HepG2 (cell line): ENCODE results near the gene DHX16. TPM values are rescaled to one million over a fixed set of nuclear protein-coding genes. Genes with fewer than 3 reads are reported as not detected.

Experiments
- AHR ChIP-seq: IDR thresholded peaks from 2 replicates; pipeline ENCODE4 v1.6.1; 2018; ENCODE audit warnings: missing genetic modification reagents, missing compliant biosample characterization
- CCAR2 ChIP-seq: fragments of 200-400 bp; formaldehyde crosslinking; optimal IDR thresholded peaks from 2 replicates; pipeline ENCODE3; 2018; ENCODE audit warnings: low read depth, mild to moderate bottlenecking, low read length, moderate library complexity
- CHCHD3 ChIP-seq: sonication (generic); formaldehyde crosslinking; IDR thresholded peaks from 2 replicates; pipeline ENCODE4 v1.8.0; 2022; ENCODE audit warnings: mild to moderate bottlenecking, missing genetic modification reagents, moderate library complexity
- MAFG ChIP-seq: sonication (generic); formaldehyde crosslinking; IDR thresholded peaks from 2 replicates; pipeline ENCODE4 v1.5.1; 2020; ENCODE audit warnings: mild to moderate bottlenecking, missing genetic modification reagents
- MEIS2 ChIP-seq: sonication (generic); formaldehyde crosslinking; IDR thresholded peaks from 2 replicates; pipeline ENCODE4 v1.9.0; 2021; ENCODE audit warnings: mild to moderate bottlenecking, missing genetic modification reagents
- MLXIP ChIP-seq: sonication (generic); formaldehyde crosslinking; IDR thresholded peaks from 2 replicates; pipeline ENCODE4 v1.9.0; 2021; ENCODE audit warnings: missing genetic modification reagents, borderline replicate concordance
- MTF2 ChIP-seq: sonication (generic); formaldehyde crosslinking; IDR thresholded peaks from 2 replicates; pipeline ENCODE4 v1.5.0; 2020; ENCODE audit warnings: missing genetic modification reagents, borderline replicate concordance
- NR2F1 ChIP-seq, 2 experiments: fragments of 450-650 bp in 1 of 2; formaldehyde crosslinking in 1 of 2; IDR thresholded peaks; 2 replicates each; pipeline versions ENCODE4 v1.5.0 to v1.6.1; 2016 to 2020; ENCODE audit warnings: mild to moderate bottlenecking in 1 of 2, missing compliant biosample characterization in 1 of 2, missing genetic modification reagents in 1 of 2, moderate library complexity in 1 of 2
- RNF2 ChIP-seq: fragments of 450-650 bp; conservative IDR thresholded peaks from 2 replicates; pipeline ENCODE4 v1.6.1; 2016; ENCODE audit warnings: low read depth
- SCMH1 ChIP-seq: sonication (generic); formaldehyde crosslinking; IDR thresholded peaks from 2 replicates; pipeline ENCODE4 v1.9.0; 2021; ENCODE audit warnings: missing genetic modification reagents, mild to moderate bottlenecking, borderline replicate concordance
- SP1 ChIP-seq, 2 experiments: fragments of 450-650 bp in 1 of 2; sonication (generic) in 1 of 2; formaldehyde crosslinking in 1 of 2; IDR thresholded peaks; 2 replicates each; pipeline versions ENCODE4 v1.4.0 to v1.6.1; 2016 to 2020; ENCODE audit warnings: missing genetic modification reagents in 1 of 2
- STAT6 ChIP-seq: sonication (generic); formaldehyde crosslinking; IDR thresholded peaks from 2 replicates; pipeline ENCODE4 v1.4.0; 2020; ENCODE audit warnings: missing genetic modification reagents, mild to moderate bottlenecking, borderline replicate concordance
- TFDP2 ChIP-seq: sonication (generic); formaldehyde crosslinking; IDR thresholded peaks from 2 replicates; pipeline ENCODE4 v1.4.0; 2020; ENCODE audit warnings: missing genetic modification reagents
- ZBTB34 ChIP-seq: sonication (generic); formaldehyde crosslinking; IDR thresholded peaks from 2 replicates; pipeline ENCODE4 v1.8.0; 2022; ENCODE audit warnings: mild to moderate bottlenecking, missing genetic modification reagents
- ZKSCAN1 ChIP-seq: fragments of 150-350 bp; IDR thresholded peaks from 2 replicates; pipeline ENCODE4 v1.6.1; 2014; ENCODE audit warnings: low read length
- ZNF556 ChIP-seq: sonication (generic); formaldehyde crosslinking; IDR thresholded peaks from 2 replicates; pipeline ENCODE4 v1.4.0; 2020; ENCODE audit warnings: mild to moderate bottlenecking, missing genetic modification reagents, borderline replicate concordance
- ZNF580 ChIP-seq: IDR thresholded peaks from 2 replicates; pipeline ENCODE4 v1.6.1; 2016; ENCODE audit warnings: low read depth, borderline replicate concordance
- ZNF616 ChIP-seq: sonication (generic); formaldehyde crosslinking; IDR thresholded peaks from 2 replicates; pipeline ENCODE4 v1.5.0; 2020; ENCODE audit warnings: low read depth, mild to moderate bottlenecking, missing genetic modification reagents
- ZNF720 ChIP-seq: sonication (generic); formaldehyde crosslinking; IDR thresholded peaks from 2 replicates; pipeline ENCODE4 v1.4.0; 2020; ENCODE audit warnings: missing genetic modification reagents
- polyA plus RNA-seq, 8 experiments: library from polyadenylated mRNA; depleted of rRNA in 3 of 8; stranded (reverse) in 7 of 8; unstranded in 1 of 8; fragments of >200 nt; fragmentation: Illumina TruSeq in 4 of 8; extraction: Trizol in 4 of 8; gene quantifications; 2 replicates each; pipeline versions ENCODE4 v1.2.1 to v1.2.3, GENCODE V29; 2011 to 2016; ENCODE audit warnings: low read depth in 4 of 8, missing spikeins in 1 of 8, mixed read lengths in 1 of 8; ENCODE audit not compliant: insufficient read depth in 1 of 8
- total RNA-seq, 5 experiments: library from RNA; depleted of rRNA; stranded (reverse); fragments of >200 nt; fragmentation: Illumina TruSeq; extraction: Trizol; gene quantifications; 2 replicates each; pipeline ENCODE4 v1.2.3, GENCODE V29; 2016; ENCODE audit warnings: low read depth in 1 of 5

DHX16 gene
- total and polyA plus RNA-seq, 2 of the 13 experiments (the other 11 are each of a cell fraction or from before 2014, with no cell fraction given) = 57.0 to 58.5 TPM

GRCh38 chr6:30721198-30722024, 48.6 kb upstream of the DHX16 start (continued):
- no peak; the same call in 1 of the 2 replicates for TF ChIP-seq ZBTB34 (CRISPR knock-in tag)
- no peak for TF ChIP-seq ZNF556 (CRISPR knock-in tag)
- TF ChIP-seq ZKSCAN1 = no peak
- 0 out of 2 replicates have a peak, but pooled peaks have one; percentile 49 for TF ChIP-seq MTF2
- no peak for TF ChIP-seq MAFG (CRISPR knock-in tag)
- TF ChIP-seq ZNF580 = peak; percentile 51; the same call in 1 of the 2 replicates
- TF ChIP-seq NR2F1 (CRISPR knock-in tag; IDR thresholded peaks at IDR 0.05) = no peak
- 0 out of 2 replicates have a peak, but pooled peaks have one; percentile 37 for TF ChIP-seq ZNF616 (CRISPR knock-in tag)
- 0 out of 2 replicates have a peak, but pooled peaks have one; percentile 48 for TF ChIP-seq MLXIP
- TF ChIP-seq RNF2 = no peak
- TF ChIP-seq STAT6 (CRISPR knock-in tag) = no peak
- TF ChIP-seq MEIS2 = peak; percentile 45; the same call in 1 of the 2 replicates
- no peak for TF ChIP-seq SP1 (IDR thresholded peaks at IDR 0.05)
- peak; percentile 92 for TF ChIP-seq SP1 (CRISPR knock-in tag; IDR thresholded peaks at IDR 0.05)
- TF ChIP-seq SCMH1 (CRISPR knock-in tag) = no peak
- no peak for TF ChIP-seq CHCHD3
- peak; percentile 90 for TF ChIP-seq TFDP2 (CRISPR knock-in tag)
- TF ChIP-seq CCAR2 = no peak
- TF ChIP-seq ZNF720 (CRISPR knock-in tag) = no peak
- peak; percentile 64; the same call in 1 of the 2 replicates for TF ChIP-seq AHR (CRISPR knock-in tag)
